Fibroblast of lung (primary cell): ENCODE measurements around the gene KDR. TPM values are rescaled to one million over a fixed set of nuclear protein-coding genes. Genes with fewer than 3 reads are reported as not detected.

Source experiments
- DNase-seq, 2 donors: peaks; one replicate each; pipeline versions ENCODE4 v3.0.0 to v3.0.0-alpha.2; 2010; ENCODE audit warnings: low read depth in 2 of 2
- H2AFZ ChIP-seq: 2 replicates; pipeline ENCODE4 v1.5.1; 2012; ENCODE audit warnings: low read length, control low read depth, inconsistent platforms
- H3K27ac ChIP-seq: 2 replicates; pipeline ENCODE4 v1.5.1; 2011; ENCODE audit warnings: low read length, control low read depth; ENCODE audit not compliant: insufficient read depth
- H3K27me3 ChIP-seq: 2 replicates; pipeline ENCODE4 v1.5.1; 2011; ENCODE audit warnings: mild to moderate bottlenecking, low read length; ENCODE audit not compliant: control insufficient read depth, insufficient read depth
- H3K36me3 ChIP-seq: 2 replicates; pipeline ENCODE4 v1.5.1; 2011; ENCODE audit warnings: low read length; ENCODE audit not compliant: control insufficient read depth, insufficient read depth
- H3K4me1 ChIP-seq: 2 replicates; pipeline ENCODE4 v1.5.1; 2011; ENCODE audit warnings: low read length; ENCODE audit not compliant: control insufficient read depth, insufficient read depth; ENCODE audit errors: extremely low read depth
- H3K4me2 ChIP-seq: 2 replicates; pipeline ENCODE4 v1.5.1; 2011; ENCODE audit warnings: low read length, control low read depth; ENCODE audit not compliant: insufficient read depth; ENCODE audit errors: extremely low read depth
- H3K4me3 ChIP-seq, 4 experiments: fragments of 200-600 bp in 1 of 4; sonication (generic) in 1 of 4; replicated peaks in 1 of 4; 2 replicates each; pipeline ENCODE4 v1.5.1; 2011 to 2016; ENCODE audit warnings: low read length in 4 of 4, low read depth in 3 of 4, mild to moderate bottlenecking in 3 of 4, control low read depth in 2 of 4, inconsistent platforms in 1 of 4, mixed read lengths in 1 of 4; ENCODE audit not compliant: insufficient read depth in 1 of 4; ENCODE audit errors: control extremely low read depth in 1 of 4
- H3K79me2 ChIP-seq: 2 replicates; pipeline ENCODE4 v1.5.1; 2012; ENCODE audit warnings: mild to moderate bottlenecking, low read length, inconsistent platforms; ENCODE audit not compliant: control insufficient read depth, insufficient read depth
- H3K9ac ChIP-seq: 2 replicates; pipeline ENCODE4 v1.5.1; 2011; ENCODE audit warnings: mild to moderate bottlenecking, low read length, control low read depth; ENCODE audit not compliant: insufficient read depth
- H3K9me3 ChIP-seq: 2 replicates; pipeline ENCODE4 v1.5.1; 2012; ENCODE audit warnings: low read depth, low read length; ENCODE audit not compliant: control insufficient read depth, insufficient read depth
- H4K20me1 ChIP-seq: 2 replicates; pipeline ENCODE4 v1.5.1; 2011; ENCODE audit warnings: low read length; ENCODE audit not compliant: control insufficient read depth, insufficient read depth; ENCODE audit errors: extremely low read depth
- EZH2 ChIP-seq: IDR thresholded peaks from 2 replicates; pipeline ENCODE4 v1.5.1; 2012; ENCODE audit warnings: low read length, control low read depth, mild to moderate bottlenecking; ENCODE audit errors: missing control alignments
- polyA plus RNA-seq, 2 donors: library from polyadenylated mRNA; depleted of rRNA in 1 of 2; stranded (reverse) in 1 of 2; unstranded in 1 of 2; fragments of >200 nt; gene quantifications; 2 replicates each; pipeline ENCODE4 v1.2.1, GENCODE V29; 2011 to 2012; ENCODE audit warnings: missing spikeins in 1 of 2
- total RNA-seq: library from RNA; depleted of rRNA; stranded (reverse); fragments of >200 nt; gene quantifications from 2 replicates; pipeline ENCODE4 v1.2.1, GENCODE V29; 2014
- TF ChIP-seq, protein P1 (sequence below), 2 donors: IDR thresholded peaks in 1 of 2; conservative IDR thresholded peaks in 1 of 2; 1 replicate in 1 of 2; 2 replicates in 1 of 2; pipeline ENCODE4 v1.5.1; 2011 to 2012; ENCODE audit warnings: low read length in 2 of 2, control low read depth in 1 of 2, inconsistent platforms in 1 of 2, low read depth in 1 of 2, mild to moderate bottlenecking in 1 of 2

Gene KDR
- total and polyA plus RNA-seq, 2 donors (not counting 1 experiment from before 2014, with no cell fraction given) = 0.05 TPM; not detected in 1

- no peak for TF ChIP-seq EZH2
- TF ChIP-seq, protein P1, sequence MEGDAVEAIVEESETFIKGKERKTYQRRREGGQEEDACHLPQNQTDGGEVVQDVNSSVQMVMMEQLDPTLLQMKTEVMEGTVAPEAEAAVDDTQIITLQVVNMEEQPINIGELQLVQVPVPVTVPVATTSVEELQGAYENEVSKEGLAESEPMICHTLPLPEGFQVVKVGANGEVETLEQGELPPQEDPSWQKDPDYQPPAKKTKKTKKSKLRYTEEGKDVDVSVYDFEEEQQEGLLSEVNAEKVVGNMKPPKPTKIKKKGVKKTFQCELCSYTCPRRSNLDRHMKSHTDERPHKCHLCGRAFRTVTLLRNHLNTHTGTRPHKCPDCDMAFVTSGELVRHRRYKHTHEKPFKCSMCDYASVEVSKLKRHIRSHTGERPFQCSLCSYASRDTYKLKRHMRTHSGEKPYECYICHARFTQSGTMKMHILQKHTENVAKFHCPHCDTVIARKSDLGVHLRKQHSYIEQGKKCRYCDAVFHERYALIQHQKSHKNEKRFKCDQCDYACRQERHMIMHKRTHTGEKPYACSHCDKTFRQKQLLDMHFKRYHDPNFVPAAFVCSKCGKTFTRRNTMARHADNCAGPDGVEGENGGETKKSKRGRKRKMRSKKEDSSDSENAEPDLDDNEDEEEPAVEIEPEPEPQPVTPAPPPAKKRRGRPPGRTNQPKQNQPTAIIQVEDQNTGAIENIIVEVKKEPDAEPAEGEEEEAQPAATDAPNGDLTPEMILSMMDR (conservative IDR thresholded peaks at IDR 0.05 in 1 of 2, IDR thresholded peaks at IDR 0.05 in 1 of 2; ENCODE audit: low read depth in 1 of 2, low read length in 2 of 2) = no peak
- H3K9ac ChIP-seq = no peak overlapping the region
- DNase-seq = no peak
- no peak overlapping the region for H2AFZ ChIP-seq
- no peaks in the 10 kb centered on the region for H3K36me3 ChIP-seq
- H3K27me3 ChIP-seq = no peaks in the 10 kb centered on the region
- H3K27ac ChIP-seq = no peak overlapping the region
- H3K9me3 ChIP-seq = no peaks in the 10 kb centered on the region
- H3K4me2 ChIP-seq = no peak overlapping the region
- no peaks in the 10 kb centered on the region for H4K20me1 ChIP-seq
- H3K79me2 ChIP-seq = no peaks in the 10 kb centered on the region
- no peak overlapping the region for H3K4me3 ChIP-seq
- no peaks in the 10 kb centered on the region for H3K4me1 ChIP-seq
Measured at GRCh38 chr4:55103224-55103623, 22.2 kb downstream of the KDR start.

DNA sequence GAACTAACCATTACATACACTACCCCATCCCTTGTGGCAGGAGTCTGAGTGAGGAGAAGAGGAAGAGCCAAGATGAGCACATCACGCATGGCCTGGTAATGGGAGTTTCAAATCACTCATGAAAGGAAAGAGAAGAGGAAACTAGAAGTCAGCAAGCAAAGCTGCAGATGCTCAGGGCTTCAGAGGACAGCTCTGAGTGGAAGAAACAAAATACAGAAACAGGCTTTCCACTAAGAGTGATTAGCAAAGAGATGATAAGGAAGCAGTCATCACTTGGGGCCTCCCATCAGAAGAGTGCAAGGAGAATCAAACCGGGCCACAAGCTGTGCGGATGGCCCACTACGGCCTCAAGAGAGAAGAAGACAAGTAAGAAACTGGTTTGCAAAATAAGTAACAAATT, 25.6 kb downstream of the KDR start:
- Histone ChIP-seq H3K9ac (no peak overlapping the region), H3K79me2 (no peaks in the 10 kb centered on the region), H3K4me3 (no peak overlapping the region), H4K20me1 (no peaks in the 10 kb centered on the region), H3K4me1 (no peaks in the 10 kb centered on the region), H3K9me3 (no peaks in the 10 kb centered on the region), H3K36me3 (no peaks in the 10 kb centered on the region), H3K4me2 (no peak overlapping the region), H2AFZ (no peak overlapping the region), H3K27me3 (no peaks in the 10 kb centered on the region), H3K27ac (no peak overlapping the region)
- DNase-seq = no peak
- TF ChIP-seq, protein P1 (conservative IDR thresholded peaks at IDR 0.05 in 1 of 2, IDR thresholded peaks at IDR 0.05 in 1 of 2; ENCODE audit: low read depth in 1 of 2, low read length in 2 of 2) = no peak
- no peak for TF ChIP-seq EZH2

DNA sequence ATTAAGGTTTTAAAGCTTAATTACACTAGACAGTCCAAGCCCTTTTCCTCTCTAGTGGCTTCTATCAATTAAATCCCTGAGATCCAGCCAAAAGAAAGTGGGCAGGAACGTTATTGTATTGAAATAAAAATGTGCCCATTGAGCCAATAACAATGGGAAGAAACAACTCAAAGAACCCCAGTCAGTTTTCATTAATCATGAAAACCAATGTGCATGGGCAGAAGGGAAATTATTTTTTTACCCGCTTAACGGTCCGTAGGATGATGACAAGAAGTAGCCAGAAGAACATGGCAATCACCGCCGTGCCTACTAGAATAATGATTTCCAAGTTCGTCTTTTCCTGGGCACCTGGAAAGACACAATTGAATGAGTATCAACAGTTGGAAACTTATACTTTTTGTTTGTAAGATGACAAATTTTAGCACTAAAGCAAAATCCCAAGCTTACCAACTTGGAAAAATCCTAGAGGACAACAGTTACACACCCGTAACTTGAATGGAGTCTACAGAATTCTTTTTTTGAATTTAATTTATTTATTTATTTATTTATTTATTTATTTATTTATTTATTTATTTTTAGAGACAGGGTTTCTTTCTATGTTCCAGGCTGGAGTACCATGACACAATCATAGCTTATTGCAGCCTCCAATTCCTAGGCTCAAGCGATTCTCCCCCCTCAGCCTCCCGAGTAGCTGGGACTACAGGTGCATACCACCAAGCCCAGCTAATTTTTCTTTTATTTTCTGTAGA, 26.8 kb downstream of the KDR start:
- no peak overlapping the region for H3K4me3 ChIP-seq
- no peak overlapping the region for H3K4me2 ChIP-seq
- H2AFZ ChIP-seq = no peak overlapping the region
- TF ChIP-seq, protein P1 (conservative IDR thresholded peaks at IDR 0.05 in 1 of 2, IDR thresholded peaks at IDR 0.05 in 1 of 2; ENCODE audit: low read depth in 1 of 2, low read length in 2 of 2) = no peak
- no peak for TF ChIP-seq EZH2
- H3K4me1 ChIP-seq = no peaks in the 10 kb centered on the region
- H3K27me3 ChIP-seq = no peaks in the 10 kb centered on the region
- H3K79me2 ChIP-seq = no peaks in the 10 kb centered on the region
- no peaks in the 10 kb centered on the region for H3K36me3 ChIP-seq
- no peak for DNase-seq
- H3K27ac ChIP-seq = no peak overlapping the region
- no peak overlapping the region for H3K9ac ChIP-seq
- no peaks in the 10 kb centered on the region for H4K20me1 ChIP-seq
- no peaks in the 10 kb centered on the region for H3K9me3 ChIP-seq
